HepG2 (cell line): Measurements from ENCODE around the gene RBL1. TPM values are rescaled to one million over a fixed set of nuclear protein-coding genes. Genes with fewer than 3 reads are reported as not detected.
A peak's percentile ranks its signal among the peaks of the same experiment; 100 is the strongest.

Source experiments
- RXRB ChIP-seq: IDR thresholded peaks from 2 replicates; pipeline ENCODE4 v1.6.1; 2016; ENCODE audit warnings: borderline replicate concordance, missing genetic modification reagents, missing compliant biosample characterization
- SPEN ChIP-seq: sonication (generic); formaldehyde crosslinking; IDR thresholded peaks from 2 replicates; pipeline ENCODE4 v1.5.1; 2020; ENCODE audit warnings: low read depth, mild to moderate bottlenecking, missing genetic modification reagents
- ZNF230 ChIP-seq: sonication (generic); formaldehyde crosslinking; IDR thresholded peaks from 2 replicates; pipeline ENCODE4 v1.4.0; 2020; ENCODE audit warnings: mild to moderate bottlenecking, missing genetic modification reagents
- ZNF33B ChIP-seq: sonication (generic); formaldehyde crosslinking; IDR thresholded peaks from 2 replicates; pipeline ENCODE4 v1.5.1; 2020; ENCODE audit warnings: mild to moderate bottlenecking, missing genetic modification reagents
- ZNF552 ChIP-seq: sonication (generic); formaldehyde crosslinking; IDR thresholded peaks from 2 replicates; pipeline ENCODE4 v1.9.0; 2022; ENCODE audit warnings: missing genetic modification reagents, mild to moderate bottlenecking, borderline replicate concordance
- ZNF562 ChIP-seq: sonication (generic); formaldehyde crosslinking; IDR thresholded peaks from 2 replicates; pipeline ENCODE4 v1.8.0; 2022; ENCODE audit warnings: missing genetic modification reagents, borderline replicate concordance
- ZNF616 ChIP-seq: sonication (generic); formaldehyde crosslinking; IDR thresholded peaks from 2 replicates; pipeline ENCODE4 v1.5.0; 2020; ENCODE audit warnings: low read depth, mild to moderate bottlenecking, missing genetic modification reagents
- ZNF644 ChIP-seq: IDR thresholded peaks from 2 replicates; pipeline ENCODE4 v1.6.1; 2016; ENCODE audit warnings: low read depth
- polyA plus RNA-seq, 8 experiments: library from polyadenylated mRNA; depleted of rRNA in 3 of 8; stranded (reverse) in 7 of 8; unstranded in 1 of 8; fragments of >200 nt; fragmentation: Illumina TruSeq in 4 of 8; extraction: Trizol in 4 of 8; gene quantifications; 2 replicates each; pipeline versions ENCODE4 v1.2.1 to v1.2.3, GENCODE V29; 2011 to 2016; ENCODE audit warnings: low read depth in 4 of 8, missing spikeins in 1 of 8, mixed read lengths in 1 of 8; ENCODE audit not compliant: insufficient read depth in 1 of 8
- total RNA-seq, 5 experiments: library from RNA; depleted of rRNA; stranded (reverse); fragments of >200 nt; fragmentation: Illumina TruSeq; extraction: Trizol; gene quantifications; 2 replicates each; pipeline ENCODE4 v1.2.3, GENCODE V29; 2016; ENCODE audit warnings: low read depth in 1 of 5
- TF ChIP-seq, protein P1 (sequence below): sonication (generic); formaldehyde crosslinking; IDR thresholded peaks from 2 replicates; pipeline ENCODE4 v1.4.0; 2020; ENCODE audit warnings: missing genetic modification reagents
- TF ChIP-seq, protein P2 (sequence below): sonication (generic); formaldehyde crosslinking; IDR thresholded peaks from 2 replicates; pipeline ENCODE4 v1.8.0; 2022; ENCODE audit warnings: missing genetic modification reagents, mild to moderate bottlenecking, moderate library complexity, borderline replicate concordance
- TF ChIP-seq, protein P3 (sequence below): sonication (generic); formaldehyde crosslinking; IDR thresholded peaks from 2 replicates; pipeline ENCODE4 v1.9.0; 2021; ENCODE audit warnings: missing genetic modification reagents, mild to moderate bottlenecking, borderline replicate concordance
- TF ChIP-seq, protein P4 (sequence below): sonication (generic); formaldehyde crosslinking; IDR thresholded peaks from one replicate; pipeline ENCODE4 v1.5.1; 2020; ENCODE audit warnings: mild to moderate bottlenecking, missing genetic modification reagents; ENCODE audit errors: not compliant biosample characterization

RBL1 gene
- total and polyA plus RNA-seq, 2 of the 13 experiments (the other 11 are each of a cell fraction or from before 2014, with no cell fraction given): 6.0 to 27.5 TPM

DNA sequence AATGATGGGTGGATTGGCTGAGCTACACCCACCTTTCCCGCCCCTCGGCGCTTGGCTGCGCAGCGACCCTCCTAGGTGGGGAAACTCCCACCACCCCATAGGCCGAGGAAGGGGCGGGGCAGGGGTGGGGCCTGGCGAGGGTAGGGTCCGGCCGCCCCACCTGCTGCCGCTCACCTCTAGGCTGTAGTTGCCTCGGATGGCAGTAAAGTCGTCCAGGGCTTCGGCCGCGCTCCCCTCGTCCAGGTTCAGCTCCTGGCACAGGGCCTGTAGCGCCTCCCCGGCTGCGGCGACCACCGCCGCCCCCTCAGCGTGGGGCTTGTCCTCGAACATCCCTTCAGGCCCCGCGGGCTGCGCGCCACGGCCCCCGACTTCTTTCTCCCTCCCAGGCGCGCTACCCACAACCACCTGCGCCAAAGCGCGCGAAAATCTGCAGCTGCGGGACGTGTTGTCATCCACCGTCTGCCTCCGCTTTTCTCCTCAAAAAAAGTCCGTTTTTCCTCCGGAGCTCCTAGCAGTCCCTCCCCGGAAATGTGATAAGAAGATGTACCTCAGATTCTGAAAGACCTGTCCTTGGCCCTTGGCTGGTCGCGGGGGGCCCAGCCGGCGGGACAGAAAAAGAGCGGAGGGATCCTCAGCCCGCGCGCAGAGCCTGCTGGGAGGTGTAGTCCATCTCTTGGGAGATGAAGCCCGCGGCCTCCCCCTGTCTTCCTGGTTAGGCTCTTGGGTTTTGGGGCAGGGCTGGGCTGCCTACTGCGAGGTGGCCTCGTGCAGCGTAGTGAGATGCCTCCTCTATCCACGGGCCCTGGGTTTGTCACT, at the start of gene RBL1 (continued):
- TF ChIP-seq, protein P1, sequence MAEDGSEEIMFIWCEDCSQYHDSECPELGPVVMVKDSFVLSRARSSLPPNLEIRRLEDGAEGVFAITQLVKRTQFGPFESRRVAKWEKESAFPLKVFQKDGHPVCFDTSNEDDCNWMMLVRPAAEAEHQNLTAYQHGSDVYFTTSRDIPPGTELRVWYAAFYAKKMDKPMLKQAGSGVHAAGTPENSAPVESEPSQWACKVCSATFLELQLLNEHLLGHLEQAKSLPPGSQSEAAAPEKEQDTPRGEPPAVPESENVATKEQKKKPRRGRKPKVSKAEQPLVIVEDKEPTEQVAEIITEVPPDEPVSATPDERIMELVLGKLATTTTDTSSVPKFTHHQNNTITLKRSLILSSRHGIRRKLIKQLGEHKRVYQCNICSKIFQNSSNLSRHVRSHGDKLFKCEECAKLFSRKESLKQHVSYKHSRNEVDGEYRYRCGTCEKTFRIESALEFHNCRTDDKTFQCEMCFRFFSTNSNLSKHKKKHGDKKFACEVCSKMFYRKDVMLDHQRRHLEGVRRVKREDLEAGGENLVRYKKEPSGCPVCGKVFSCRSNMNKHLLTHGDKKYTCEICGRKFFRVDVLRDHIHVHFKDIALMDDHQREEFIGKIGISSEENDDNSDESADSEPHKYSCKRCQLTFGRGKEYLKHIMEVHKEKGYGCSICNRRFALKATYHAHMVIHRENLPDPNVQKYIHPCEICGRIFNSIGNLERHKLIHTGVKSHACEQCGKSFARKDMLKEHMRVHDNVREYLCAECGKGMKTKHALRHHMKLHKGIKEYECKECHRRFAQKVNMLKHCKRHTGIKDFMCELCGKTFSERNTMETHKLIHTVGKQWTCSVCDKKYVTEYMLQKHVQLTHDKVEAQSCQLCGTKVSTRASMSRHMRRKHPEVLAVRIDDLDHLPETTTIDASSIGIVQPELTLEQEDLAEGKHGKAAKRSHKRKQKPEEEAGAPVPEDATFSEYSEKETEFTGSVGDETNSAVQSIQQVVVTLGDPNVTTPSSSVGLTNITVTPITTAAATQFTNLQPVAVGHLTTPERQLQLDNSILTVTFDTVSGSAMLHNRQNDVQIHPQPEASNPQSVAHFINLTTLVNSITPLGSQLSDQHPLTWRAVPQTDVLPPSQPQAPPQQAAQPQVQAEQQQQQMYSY (CRISPR knock-in tag): peak; percentile 60; the same call in 1 of the 2 replicates
- TF ChIP-seq SPEN (CRISPR knock-in tag) (peak; percentile 97), ZNF230 (CRISPR knock-in tag) (peak; percentile 99), ZNF616 (peak; percentile 93), ZNF644 (CRISPR knock-in tag) (no peak), ZNF562 (CRISPR knock-in tag) (peak; percentile 82; the same call in 1 of the 2 replicates), ZNF33B (peak; percentile 79; the same call in 1 of the 2 replicates), ZNF552 (CRISPR knock-in tag) (peak; percentile 96), RXRB (CRISPR knock-in tag) (peak; percentile 71; the same call in 1 of the 2 replicates)
- TF ChIP-seq, protein P2, sequence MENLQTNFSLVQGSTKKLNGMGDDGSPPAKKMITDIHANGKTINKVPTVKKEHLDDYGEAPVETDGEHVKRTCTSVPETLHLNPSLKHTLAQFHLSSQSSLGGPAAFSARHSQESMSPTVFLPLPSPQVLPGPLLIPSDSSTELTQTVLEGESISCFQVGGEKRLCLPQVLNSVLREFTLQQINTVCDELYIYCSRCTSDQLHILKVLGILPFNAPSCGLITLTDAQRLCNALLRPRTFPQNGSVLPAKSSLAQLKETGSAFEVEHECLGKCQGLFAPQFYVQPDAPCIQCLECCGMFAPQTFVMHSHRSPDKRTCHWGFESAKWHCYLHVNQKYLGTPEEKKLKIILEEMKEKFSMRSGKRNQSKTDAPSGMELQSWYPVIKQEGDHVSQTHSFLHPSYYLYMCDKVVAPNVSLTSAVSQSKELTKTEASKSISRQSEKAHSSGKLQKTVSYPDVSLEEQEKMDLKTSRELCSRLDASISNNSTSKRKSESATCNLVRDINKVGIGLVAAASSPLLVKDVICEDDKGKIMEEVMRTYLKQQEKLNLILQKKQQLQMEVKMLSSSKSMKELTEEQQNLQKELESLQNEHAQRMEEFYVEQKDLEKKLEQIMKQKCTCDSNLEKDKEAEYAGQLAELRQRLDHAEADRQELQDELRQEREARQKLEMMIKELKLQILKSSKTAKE: peak; percentile 72
- TF ChIP-seq, protein P3, sequence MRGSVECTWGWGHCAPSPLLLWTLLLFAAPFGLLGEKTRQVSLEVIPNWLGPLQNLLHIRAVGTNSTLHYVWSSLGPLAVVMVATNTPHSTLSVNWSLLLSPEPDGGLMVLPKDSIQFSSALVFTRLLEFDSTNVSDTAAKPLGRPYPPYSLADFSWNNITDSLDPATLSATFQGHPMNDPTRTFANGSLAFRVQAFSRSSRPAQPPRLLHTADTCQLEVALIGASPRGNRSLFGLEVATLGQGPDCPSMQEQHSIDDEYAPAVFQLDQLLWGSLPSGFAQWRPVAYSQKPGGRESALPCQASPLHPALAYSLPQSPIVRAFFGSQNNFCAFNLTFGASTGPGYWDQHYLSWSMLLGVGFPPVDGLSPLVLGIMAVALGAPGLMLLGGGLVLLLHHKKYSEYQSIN (CRISPR knock-in tag): 0 out of 2 replicates have a peak, but pooled peaks have one; percentile 77
- TF ChIP-seq, protein P4, sequence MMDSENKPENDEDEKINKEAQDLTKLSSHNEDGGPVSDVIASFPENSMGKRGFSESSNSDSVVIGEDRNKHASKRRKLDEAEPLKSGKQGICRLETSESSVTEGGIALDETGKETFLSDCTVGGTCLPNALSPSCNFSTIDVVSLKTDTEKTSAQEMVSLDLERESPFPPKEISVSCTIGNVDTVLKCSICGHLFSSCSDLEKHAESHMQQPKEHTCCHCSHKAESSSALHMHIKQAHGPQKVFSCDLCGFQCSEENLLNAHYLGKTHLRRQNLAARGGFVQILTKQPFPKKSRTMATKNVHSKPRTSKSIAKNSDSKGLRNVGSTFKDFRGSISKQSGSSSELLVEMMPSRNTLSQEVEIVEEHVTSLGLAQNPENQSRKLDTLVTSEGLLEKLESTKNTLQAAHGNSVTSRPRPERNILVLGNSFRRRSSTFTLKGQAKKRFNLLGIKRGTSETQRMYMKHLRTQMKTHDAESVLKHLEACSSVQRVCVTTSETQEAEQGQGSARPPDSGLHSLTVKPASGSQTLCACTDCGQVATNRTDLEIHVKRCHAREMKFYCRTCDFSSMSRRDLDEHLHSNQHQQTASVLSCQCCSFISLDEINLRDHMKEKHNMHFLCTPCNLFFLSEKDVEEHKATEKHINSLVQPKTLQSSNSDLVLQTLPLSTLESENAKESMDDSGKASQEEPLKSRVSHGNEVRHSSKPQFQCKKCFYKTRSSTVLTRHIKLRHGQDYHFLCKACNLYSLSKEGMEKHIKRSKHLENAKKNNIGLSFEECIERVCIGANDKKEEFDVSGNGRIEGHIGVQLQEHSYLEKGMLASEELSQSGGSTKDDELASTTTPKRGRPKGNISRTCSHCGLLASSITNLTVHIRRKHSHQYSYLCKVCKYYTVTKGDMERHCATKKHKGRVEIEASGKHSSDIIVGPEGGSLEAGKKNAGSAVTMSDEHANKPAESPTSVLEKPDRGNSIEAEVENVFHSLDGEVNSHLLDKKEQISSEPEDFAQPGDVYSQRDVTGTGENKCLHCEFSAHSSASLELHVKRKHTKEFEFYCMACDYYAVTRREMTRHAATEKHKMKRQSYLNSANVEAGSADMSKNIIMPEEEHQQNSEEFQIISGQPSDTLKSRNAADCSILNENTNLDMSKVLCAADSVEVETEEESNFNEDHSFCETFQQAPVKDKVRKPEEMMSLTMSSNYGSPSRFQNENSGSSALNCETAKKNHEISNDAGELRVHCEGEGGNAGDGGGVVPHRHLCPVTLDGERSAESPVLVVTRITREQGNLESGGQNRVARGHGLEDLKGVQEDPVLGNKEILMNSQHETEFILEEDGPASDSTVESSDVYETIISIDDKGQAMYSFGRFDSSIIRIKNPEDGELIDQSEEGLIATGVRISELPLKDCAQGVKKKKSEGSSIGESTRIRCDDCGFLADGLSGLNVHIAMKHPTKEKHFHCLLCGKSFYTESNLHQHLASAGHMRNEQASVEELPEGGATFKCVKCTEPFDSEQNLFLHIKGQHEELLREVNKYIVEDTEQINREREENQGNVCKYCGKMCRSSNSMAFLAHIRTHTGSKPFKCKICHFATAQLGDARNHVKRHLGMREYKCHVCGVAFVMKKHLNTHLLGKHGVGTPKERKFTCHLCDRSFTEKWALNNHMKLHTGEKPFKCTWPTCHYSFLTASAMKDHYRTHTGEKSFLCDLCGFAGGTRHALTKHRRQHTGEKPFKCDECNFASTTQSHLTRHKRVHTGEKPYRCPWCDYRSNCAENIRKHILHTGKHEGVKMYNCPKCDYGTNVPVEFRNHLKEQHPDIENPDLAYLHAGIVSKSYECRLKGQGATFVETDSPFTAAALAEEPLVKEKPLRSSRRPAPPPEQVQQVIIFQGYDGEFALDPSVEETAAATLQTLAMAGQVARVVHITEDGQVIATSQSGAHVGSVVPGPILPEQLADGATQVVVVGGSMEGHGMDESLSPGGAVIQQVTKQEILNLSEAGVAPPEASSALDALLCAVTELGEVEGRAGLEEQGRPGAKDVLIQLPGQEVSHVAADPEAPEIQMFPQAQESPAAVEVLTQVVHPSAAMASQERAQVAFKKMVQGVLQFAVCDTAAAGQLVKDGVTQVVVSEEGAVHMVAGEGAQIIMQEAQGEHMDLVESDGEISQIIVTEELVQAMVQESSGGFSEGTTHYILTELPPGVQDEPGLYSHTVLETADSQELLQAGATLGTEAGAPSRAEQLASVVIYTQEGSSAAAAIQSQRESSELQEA (CRISPR knock-in tag): peak; percentile 97
